Activated CD4-positive, alpha-beta T cell treated with anti-CD3 and anti-CD28 coated beads, Interleukin-2, amount 50 U/mL, for 48 hours (primary cell): ENCODE measurements around the gene TMED4.
A peak's percentile ranks its signal among the peaks of the same experiment; 100 is the strongest.
"Not testable (repeated sequence)": the region's sequence is repeated elsewhere in the genome, so short reads cannot be mapped to it uniquely, and the experiment has no call there.

Source experiments
- DNase-seq, 2 experiments: peaks; one replicate each; pipeline ENCODE4 v3.0.0-alpha.2; 2020

TMED4 gene

GRCh38 chr7:44607141-44608068 is 25.4 kb upstream of the TMED4 start:
- DNase-seq: no peak

GRCh38 chr7:44606341-44607140 is 24.5 kb upstream of the TMED4 start, which contains the start of gene OGDH:
TSS of gene OGDH (plus strand) at chr7:44606627. CDS start at chr7:44624344, 17,717 bp downstream.
- peak; percentile 99 to 100 for DNase-seq

GRCh38 chr7:44604941-44605340 is 22.9 kb upstream of the TMED4 start:
- no peak for DNase-seq

GRCh38 chr7:44603193-44603592 is 21.2 kb upstream of the TMED4 start:
- no peak for DNase-seq

- no peak for DNase-seq
These were observed 20.5 kb upstream of the TMED4 start for GRCh38 chr7:44602576-44602910.

GRCh38 chr7:44599222-44599621 is 17.2 kb upstream of the TMED4 start:
- no peak for DNase-seq

- not testable (repeated sequence) for DNase-seq
These were observed 15.2 kb upstream of the TMED4 start for GRCh38 chr7:44597181-44597580.

GRCh38 chr7:44595934-44596635 is 14.1 kb upstream of the TMED4 start:
- DNase-seq: no peak

GRCh38 chr7:44590910-44591309 is 8.9 kb upstream of the TMED4 start:
- DNase-seq: no peak

- peak; percentile 53 to 66 for DNase-seq
These were observed 6.0 kb upstream of the TMED4 start for GRCh38 chr7:44587843-44588711.

GRCh38 chr7:44583146-44583865 is 1.3 kb upstream of the TMED4 start:
- no peak for DNase-seq

- peak; percentile 44 to 55 for DNase-seq
These were observed 819 bp downstream of the TMED4 start for GRCh38 chr7:44580945-44581878.

GRCh38 chr7:44576228-44576627 is 5.8 kb downstream of the TMED4 start:
- no peak for DNase-seq

- no peak for DNase-seq
These were observed 7.0 kb downstream of the TMED4 start for GRCh38 chr7:44575054-44575453.

- no peak for DNase-seq
These were observed 7.7 kb downstream of the TMED4 start for GRCh38 chr7:44574287-44574872.

GRCh38 chr7:44573464-44574286 is 8.4 kb downstream of the TMED4 start, which contains the start of gene DDX56:
TSS of gene DDX56 (minus strand) at chr7:44573908. CDS start at chr7:44573895, 13 bp downstream.
- DNase-seq: peak; percentile 95 to 96

- DNase-seq: no peak
These were observed 9.3 kb downstream of the TMED4 start for GRCh38 chr7:44572771-44573170.

- no peak for DNase-seq
These were observed 12.1 kb downstream of the TMED4 start for GRCh38 chr7:44569959-44570358.
